CD4-positive, alpha-beta memory T cell (primary cell): ENCODE data around the gene CDK5RAP2. TPM values are rescaled to one million over a fixed set of nuclear protein-coding genes. Genes with fewer than 3 reads are reported as not detected.
"Not testable (repeated sequence)": the region's sequence is repeated elsewhere in the genome, so short reads cannot be mapped to it uniquely, and the experiment has no call there.

Experiments used
- CTCF ChIA-PET: fragments of 350-600 bp; sonication (Branson Sonifier 250); formaldehyde crosslinking; loops from one replicate; lab custom pipeline; 2021; ENCODE audit warnings: inconsistent platforms; ENCODE audit not compliant: partially characterized antibody; lab: Charles Lee
- POLR2A ChIA-PET: fragments of 350-600 bp; sonication (Branson Sonifier 250); formaldehyde crosslinking; loops from one replicate; lab custom pipeline; 2021; ENCODE audit not compliant: partially characterized antibody; lab: Charles Lee
- DNase-seq, 5 donors: peaks; one replicate each; pipeline versions ENCODE4 v3.0.0 to v3.0.0-alpha.2; 2020 to 2022; ENCODE audit warnings: mixed read lengths in 1 of 5
- H3K27ac ChIP-seq: one replicate; pipeline ENCODE4 v1.7.0; 2013; ENCODE audit warnings: low read depth, low read length
- H3K27me3 ChIP-seq: 2 replicates; pipeline ENCODE4 v1.7.0; 2013; ENCODE audit warnings: mild to moderate bottlenecking, low read length, moderate library complexity; ENCODE audit not compliant: insufficient read depth
- H3K36me3 ChIP-seq: 2 replicates; pipeline ENCODE4 v1.7.0; 2013; ENCODE audit warnings: mild to moderate bottlenecking, low read length, moderate library complexity; ENCODE audit not compliant: insufficient read depth
- H3K4me1 ChIP-seq: 2 replicates; pipeline ENCODE4 v1.7.0; 2013; ENCODE audit warnings: mild to moderate bottlenecking, low read length, moderate library complexity; ENCODE audit not compliant: insufficient read depth
- H3K4me3 ChIP-seq, 2 donors: one replicate each; pipeline ENCODE4 v1.7.0; 2013; ENCODE audit warnings: low read length in 2 of 2, mild to moderate bottlenecking in 1 of 2
- H3K9me3 ChIP-seq, 2 donors: one replicate each; pipeline ENCODE4 v1.7.0; 2013; ENCODE audit warnings: low read length in 2 of 2, control low read depth in 1 of 2; ENCODE audit not compliant: control insufficient read depth in 1 of 2
- H3K27ac Mint-ChIP-seq, 7 donors: one replicate each; pipeline ENCODE4 v1.8.0; 2020 to 2021; ENCODE audit warnings: mixed read lengths in 7 of 7, mild to moderate bottlenecking in 6 of 7, inconsistent platforms in 3 of 7, moderate library complexity in 3 of 7
- H3K27me3 Mint-ChIP-seq, 2 donors: one replicate each; pipeline ENCODE4 v1.8.0; 2020 to 2021; ENCODE audit warnings: mixed read lengths in 2 of 2
- H3K36me3 Mint-ChIP-seq, 2 donors: one replicate each; pipeline ENCODE4 v1.8.0; 2020 to 2021; ENCODE audit warnings: mixed read lengths in 2 of 2, inconsistent platforms in 1 of 2, mild to moderate bottlenecking in 1 of 2
- H3K4me1 Mint-ChIP-seq, 4 donors: one replicate each; pipeline ENCODE4 v1.8.0; 2020 to 2021; ENCODE audit warnings: mixed read lengths in 4 of 4, mild to moderate bottlenecking in 1 of 4
- H3K4me3 Mint-ChIP-seq, 8 donors: one replicate each; pipeline ENCODE4 v1.8.0; 2020 to 2021; ENCODE audit warnings: mixed read lengths in 8 of 8, mild to moderate bottlenecking in 7 of 8, moderate library complexity in 6 of 8, inconsistent platforms in 3 of 8
- H3K9me3 Mint-ChIP-seq, 8 donors: one replicate each; pipeline ENCODE4 v1.8.0; 2020 to 2021; ENCODE audit warnings: mixed read lengths in 8 of 8, mild to moderate bottlenecking in 5 of 8, inconsistent platforms in 3 of 8, moderate library complexity in 1 of 8
- intact Hi-C: fragments of 100-400 bp; cut with micrococcal nuclease; formaldehyde crosslinking; loops from one replicate; pipeline ENCODE4 v1.15.1; 2023
- polyA plus RNA-seq, 2 donors: library from polyadenylated mRNA; unstranded; fragments of 300-500 nt; fragmentation: Illumina TruSeq; gene quantifications; one replicate each; pipeline ENCODE4 v1.2.3, GENCODE V29; 2021
- total RNA-seq, 2 experiments: library from RNA; stranded (reverse); gene quantifications; one replicate each; pipeline ENCODE4 v1.2.3, GENCODE V29; 2021

Gene CDK5RAP2
- total and polyA plus RNA-seq, 4 experiments from 2014 or later, result 3.9 to 102 (median 59.4) TPM

GRCh38 chr9:120464176-120464886, 115.6 kb downstream of the CDK5RAP2 start:
- no peaks in the 10 kb centered on the region for H3K27me3 Mint-ChIP-seq
- DNase-seq, result no peak
- ChIA-PET CTCF (no interaction called here), POLR2A (no interaction called here)
- Histone ChIP-seq H3K4me3 (no peak overlapping the region), H3K36me3 (peaks cover 18% of the 10 kb centered on the region), H3K27ac (no peak overlapping the region), H3K9me3 (no peaks in the 10 kb centered on the region), H3K27me3 (no peaks in the 10 kb centered on the region), H3K4me1 (no peaks in the 10 kb centered on the region)
- H3K27ac Mint-ChIP-seq, result peak overlapping the region in 3 of 7 donors; percentile 11 to 37 (median 14)
- H3K9me3 Mint-ChIP-seq, result no peaks in the 10 kb centered on the region
- H3K36me3 Mint-ChIP-seq, result peaks cover 67 to 78% of the 10 kb centered on the region in 2 donors
- H3K4me1 Mint-ChIP-seq, result peaks cover 0 to 5% (median 0%) of the 10 kb centered on the region in 4 donors
- intact Hi-C loops, result no loop called here
- H3K4me3 Mint-ChIP-seq, result no peak overlapping the region

GRCh38 chr9:120463765-120464164, 116.2 kb downstream of the CDK5RAP2 start:
- H3K9me3 ChIP-seq, result no peaks in the 10 kb centered on the region
- no peaks in the 10 kb centered on the region for H3K27me3 ChIP-seq
- Mint-ChIP-seq H3K27ac (peak overlapping the region in 3 of 7 donors; percentile 11 to 37 (median 14)), H3K9me3 (no peaks in the 10 kb centered on the region), H3K4me1 (peaks cover 0 to 5% (median 0%) of the 10 kb centered on the region in 4 donors), H3K27me3 (no peaks in the 10 kb centered on the region), H3K4me3 (no peak overlapping the region), H3K36me3 (peaks cover 68 to 80% of the 10 kb centered on the region in 2 donors)
- ChIA-PET CTCF (no interaction called here), POLR2A (no interaction called here)
- H3K36me3 ChIP-seq, result peaks cover 18% of the 10 kb centered on the region
- H3K4me1 ChIP-seq, result no peaks in the 10 kb centered on the region
- intact Hi-C loops, result no loop called here
- H3K27ac ChIP-seq, result no peak overlapping the region
- no peak overlapping the region for H3K4me3 ChIP-seq
- DNase-seq, result no peak

- H3K27me3 Mint-ChIP-seq, POLR2A ChIA-PET, CTCF ChIA-PET, H3K27me3 ChIP-seq, H3K4me1 Mint-ChIP-seq, H3K4me1 ChIP-seq, H3K27ac ChIP-seq, intact Hi-C loops, H3K9me3 Mint-ChIP-seq, DNase-seq, H3K9me3 ChIP-seq, H3K4me3 ChIP-seq, H3K27ac Mint-ChIP-seq, H3K4me3 Mint-ChIP-seq: not testable (repeated sequence)
- H3K36me3 ChIP-seq, result peaks cover 24% of the 10 kb centered on the region
- H3K36me3 Mint-ChIP-seq, result peaks cover 83 to 85% of the 10 kb centered on the region in 2 donors
These were observed 118.3 kb downstream of the CDK5RAP2 start for GRCh38 chr9:120461677-120462076.

- peaks cover 86 to 87% of the 10 kb centered on the region in 2 donors for H3K36me3 Mint-ChIP-seq
- ChIA-PET CTCF (interaction anchor here (1.0 to 1.3 kb wide), 2 partner anchors 9 to 18 kb away, joined by 3 to 4 read pairs; no protein-coding TSS in a partner anchor), POLR2A (no interaction called here)
- no peaks in the 10 kb centered on the region for H3K27me3 Mint-ChIP-seq
- no peak for DNase-seq
- no peak overlapping the region for H3K4me3 Mint-ChIP-seq
- intact Hi-C loops, result no loop called here
- Histone ChIP-seq H3K27ac (no peak overlapping the region), H3K4me1 (no peaks in the 10 kb centered on the region), H3K9me3 (no peaks in the 10 kb centered on the region), H3K36me3 (peaks cover 26% of the 10 kb centered on the region), H3K27me3 (no peaks in the 10 kb centered on the region), H3K4me3 (no peak overlapping the region)
- peaks cover 0 to 6% (median 0%) of the 10 kb centered on the region in 4 donors for H3K4me1 Mint-ChIP-seq
- peaks cover 0 to 1% (median 0%) of the 10 kb centered on the region in 8 donors for H3K9me3 Mint-ChIP-seq
- H3K27ac Mint-ChIP-seq, result peak overlapping the region in 1 of 7 donors; percentile 14
These were observed 123.7 kb downstream of the CDK5RAP2 start for GRCh38 chr9:120456218-120456617.

- H3K4me1 Mint-ChIP-seq, result peaks cover 0 to 6% (median 1%) of the 10 kb centered on the region in 4 donors
- ChIA-PET POLR2A (no interaction called here), CTCF (no interaction called here)
- H3K36me3 ChIP-seq, result peaks cover 31% of the 10 kb centered on the region
- no peak overlapping the region for H3K27ac Mint-ChIP-seq
- no peaks in the 10 kb centered on the region for H3K27me3 Mint-ChIP-seq
- peaks cover 89 to 90% of the 10 kb centered on the region in 2 donors for H3K36me3 Mint-ChIP-seq
- H3K27me3 ChIP-seq, result no peaks in the 10 kb centered on the region
- no peak overlapping the region for H3K27ac ChIP-seq
- intact Hi-C loops, result no loop called here
- peaks cover 0 to 1% (median 0%) of the 10 kb centered on the region in 8 donors for H3K9me3 Mint-ChIP-seq
- no peaks in the 10 kb centered on the region for H3K4me1 ChIP-seq
- DNase-seq, result no peak
- H3K9me3 ChIP-seq, result no peaks in the 10 kb centered on the region
- no peak overlapping the region for H3K4me3 ChIP-seq
- H3K4me3 Mint-ChIP-seq, result no peak overlapping the region
These were observed 125.5 kb downstream of the CDK5RAP2 start for GRCh38 chr9:120454467-120454866.

- POLR2A ChIA-PET, result no interaction called here
- no peak overlapping the region for H3K27ac ChIP-seq
- H3K4me1 ChIP-seq, result no peaks in the 10 kb centered on the region
- no peak overlapping the region for H3K4me3 Mint-ChIP-seq
- no peaks in the 10 kb centered on the region for H3K27me3 Mint-ChIP-seq
- H3K9me3 Mint-ChIP-seq, result peaks cover 0 to 1% (median 0%) of the 10 kb centered on the region in 8 donors
- no peaks in the 10 kb centered on the region for H3K27me3 ChIP-seq
- H3K27ac Mint-ChIP-seq, result no peak overlapping the region
- no peak overlapping the region for H3K4me3 ChIP-seq
- H3K36me3 ChIP-seq, result peaks cover 31% of the 10 kb centered on the region
- CTCF ChIA-PET, result no interaction called here
- intact Hi-C loops, result no loop called here
- H3K36me3 Mint-ChIP-seq, result peaks cover 89 to 90% of the 10 kb centered on the region in 2 donors
- peaks cover 0 to 11% (median 6%) of the 10 kb centered on the region in 4 donors for H3K4me1 Mint-ChIP-seq
- H3K9me3 ChIP-seq, result no peaks in the 10 kb centered on the region
- DNase-seq, result no peak
These were observed 126.2 kb downstream of the CDK5RAP2 start for GRCh38 chr9:120453792-120454191.

- ChIA-PET POLR2A (no interaction called here), CTCF (no interaction called here)
- Mint-ChIP-seq H3K27me3 (no peaks in the 10 kb centered on the region), H3K36me3 (peaks cover 88 to 89% of the 10 kb centered on the region in 2 donors), H3K9me3 (peaks cover 0 to 1% (median 0%) of the 10 kb centered on the region in 8 donors), H3K4me3 (no peak overlapping the region), H3K4me1 (peaks cover 0 to 20% (median 13%) of the 10 kb centered on the region in 4 donors), H3K27ac (no peak overlapping the region)
- Histone ChIP-seq H3K27ac (no peak overlapping the region), H3K4me3 (no peak overlapping the region), H3K27me3 (no peaks in the 10 kb centered on the region), H3K4me1 (no peaks in the 10 kb centered on the region), H3K36me3 (peaks cover 26% of the 10 kb centered on the region), H3K9me3 (no peaks in the 10 kb centered on the region)
- intact Hi-C loops, result no loop called here
- no peak for DNase-seq
These were observed 127.3 kb downstream of the CDK5RAP2 start for GRCh38 chr9:120452631-120453030.
